A673 (cell line): ENCODE measurements around the gene LRRC10B. TPM values are rescaled to one million over a fixed set of nuclear protein-coding genes. Genes with fewer than 3 reads are reported as not detected.

Experiments
- BruUV-seq: library from RNA; stranded (reverse); fragments of 400-500 nt; replicated peaks from 2 replicates; lab custom pipeline; 2021; lab: Mats Ljungman, UMichigan
- CTCF ChIA-PET: fragments of 300-600 bp; sonication (Branson Sonifier 250); formaldehyde crosslinking; loops from one replicate; lab custom pipeline; 2022; ENCODE audit warnings: antibody characterized with exemption; lab: Charles Lee
- POLR2A ChIA-PET: fragments of 300-600 bp; sonication (Branson Sonifier 250); formaldehyde crosslinking; loops from one replicate; lab custom pipeline; 2022; ENCODE audit warnings: antibody characterized with exemption; ENCODE audit not compliant: low non-redundant PET; lab: Charles Lee
- DNase-seq: peaks from one replicate; pipeline ENCODE4 v3.0.0-alpha.2; 2015; ENCODE audit warnings: low spot score
- H3K27ac ChIP-seq: fragments of 200-600 bp; sonication (generic); 2 replicates; pipeline ENCODE4 v1.5.1; 2016; ENCODE audit warnings: mixed run types, low read depth, mild to moderate bottlenecking, mixed read lengths, antibody characterized with exemption, low read length; ENCODE audit not compliant: poor library complexity, severe bottlenecking
- H3K27me3 ChIP-seq: fragments of 200-600 bp; sonication (generic); replicated peaks from 2 replicates; pipeline ENCODE4 v1.6.1; 2017; ENCODE audit warnings: mixed run types, low read depth, mild to moderate bottlenecking, mixed read lengths, antibody characterized with exemption, low read length; ENCODE audit not compliant: insufficient read depth, poor library complexity
- H3K36me3 ChIP-seq: fragments of 200-600 bp; sonication (generic); 2 replicates; pipeline ENCODE4 v1.6.1; 2016; ENCODE audit warnings: mixed run types, mild to moderate bottlenecking, mixed read lengths, antibody characterized with exemption, low read length; ENCODE audit not compliant: insufficient read depth, poor library complexity, severe bottlenecking
- H3K4me1 ChIP-seq: fragments of 200-600 bp; sonication (generic); 2 replicates; pipeline ENCODE4 v1.6.1; 2017; ENCODE audit warnings: mixed run types, mild to moderate bottlenecking, mixed read lengths, antibody characterized with exemption, low read length; ENCODE audit not compliant: insufficient read depth, poor library complexity, severe bottlenecking
- H3K4me3 ChIP-seq: fragments of 200-600 bp; sonication (generic); 2 replicates; pipeline ENCODE4 v1.5.1; 2016; ENCODE audit warnings: low read depth, mixed run types, mild to moderate bottlenecking, mixed read lengths, low read length; ENCODE audit not compliant: poor library complexity, severe bottlenecking
- H3K9me3 ChIP-seq: fragments of 200-600 bp; sonication (generic); 2 replicates; pipeline ENCODE4 v1.6.1; 2016; ENCODE audit warnings: mixed run types, low read depth, mild to moderate bottlenecking, mixed read lengths, antibody characterized with exemption, low read length; ENCODE audit not compliant: poor library complexity, severe bottlenecking
- EZH2 ChIP-seq: fragments of 200-600 bp; sonication (generic); IDR thresholded peaks from 2 replicates; pipeline ENCODE4 v1.6.1; 2017; ENCODE audit warnings: borderline replicate concordance, low read depth, mild to moderate bottlenecking, mixed read lengths, antibody characterized with exemption, low read length; ENCODE audit not compliant: poor library complexity, severe bottlenecking
- intact Hi-C: fragments of 100-400 bp; cut with micrococcal nuclease; formaldehyde crosslinking; loops from one replicate; pipeline ENCODE4 v1.10.0; 2022; ENCODE audit not compliant: unreplicated experiment
- total RNA-seq: library from RNA; stranded (reverse); gene quantifications from 2 replicates; pipeline ENCODE4 v1.2.3, GENCODE V29; 2021
- TF ChIP-seq, protein P1 (sequence below): fragments of 300-800, 200-600 bp; sonication (generic); conservative IDR thresholded peaks from 2 replicates; pipeline ENCODE4 v1.5.1; 2017; ENCODE audit warnings: low read depth, mild to moderate bottlenecking, antibody characterized with exemption, low read length, moderate library complexity, mixed read lengths

The LRRC10B gene
- total RNA-seq, 1 experiment from 2014 or later: 17.4 TPM

DNA sequence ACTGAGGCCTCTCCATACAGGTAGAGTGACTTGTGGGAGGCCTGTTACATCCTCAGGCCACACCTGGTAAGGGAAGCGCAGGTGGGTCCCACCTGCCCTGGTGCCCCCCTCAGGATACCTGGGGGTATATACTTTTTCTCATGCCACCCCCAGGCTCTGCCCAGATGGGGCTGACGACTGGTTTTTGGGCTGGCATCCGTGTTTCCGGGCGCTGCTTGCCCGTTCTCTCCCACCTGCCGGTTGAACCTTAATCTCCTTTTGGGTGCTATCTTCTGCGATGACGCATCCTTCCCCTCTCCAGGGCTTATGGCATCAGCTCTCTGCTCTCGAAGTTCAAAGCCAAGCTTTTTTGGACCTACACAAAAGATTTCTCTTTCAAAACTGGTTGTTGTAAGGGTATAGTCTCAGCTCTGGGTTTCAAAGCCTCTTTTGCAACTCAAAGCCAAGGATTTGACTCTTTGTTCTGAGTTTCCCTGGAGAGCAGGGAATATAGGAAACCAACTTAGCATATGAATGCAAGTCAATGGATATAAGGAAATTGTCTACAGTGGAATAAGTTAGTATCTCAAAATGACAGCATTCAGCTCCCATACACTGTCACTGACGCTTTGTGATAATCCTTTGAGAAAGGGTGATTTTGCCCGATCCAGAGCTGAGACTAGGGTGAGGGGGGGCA is 8.6 kb upstream of the LRRC10B start:
- Histone ChIP-seq H3K4me3 (no peak overlapping the region), H3K36me3 (no peaks in the 10 kb centered on the region), H3K9me3 (no peaks in the 10 kb centered on the region), H3K4me1 (peaks cover 21% of the 10 kb centered on the region), H3K27ac (peak overlapping the region; percentile 29), H3K27me3 (no peaks in the 10 kb centered on the region)
- DNase-seq: peak; percentile 82
- ChIA-PET CTCF (interaction anchor here (1.2 to 1.8 kb wide), 2 partner anchors 17 to 18 kb away, joined by 4 to 7 read pairs; no protein-coding TSS in a partner anchor), POLR2A (no interaction called here)
- TF ChIP-seq, protein P1, sequence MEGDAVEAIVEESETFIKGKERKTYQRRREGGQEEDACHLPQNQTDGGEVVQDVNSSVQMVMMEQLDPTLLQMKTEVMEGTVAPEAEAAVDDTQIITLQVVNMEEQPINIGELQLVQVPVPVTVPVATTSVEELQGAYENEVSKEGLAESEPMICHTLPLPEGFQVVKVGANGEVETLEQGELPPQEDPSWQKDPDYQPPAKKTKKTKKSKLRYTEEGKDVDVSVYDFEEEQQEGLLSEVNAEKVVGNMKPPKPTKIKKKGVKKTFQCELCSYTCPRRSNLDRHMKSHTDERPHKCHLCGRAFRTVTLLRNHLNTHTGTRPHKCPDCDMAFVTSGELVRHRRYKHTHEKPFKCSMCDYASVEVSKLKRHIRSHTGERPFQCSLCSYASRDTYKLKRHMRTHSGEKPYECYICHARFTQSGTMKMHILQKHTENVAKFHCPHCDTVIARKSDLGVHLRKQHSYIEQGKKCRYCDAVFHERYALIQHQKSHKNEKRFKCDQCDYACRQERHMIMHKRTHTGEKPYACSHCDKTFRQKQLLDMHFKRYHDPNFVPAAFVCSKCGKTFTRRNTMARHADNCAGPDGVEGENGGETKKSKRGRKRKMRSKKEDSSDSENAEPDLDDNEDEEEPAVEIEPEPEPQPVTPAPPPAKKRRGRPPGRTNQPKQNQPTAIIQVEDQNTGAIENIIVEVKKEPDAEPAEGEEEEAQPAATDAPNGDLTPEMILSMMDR: no peak
- no peak for TF ChIP-seq EZH2
- intact Hi-C loops: no loop called here
- BruUV-seq: no TSS peak

DNA sequence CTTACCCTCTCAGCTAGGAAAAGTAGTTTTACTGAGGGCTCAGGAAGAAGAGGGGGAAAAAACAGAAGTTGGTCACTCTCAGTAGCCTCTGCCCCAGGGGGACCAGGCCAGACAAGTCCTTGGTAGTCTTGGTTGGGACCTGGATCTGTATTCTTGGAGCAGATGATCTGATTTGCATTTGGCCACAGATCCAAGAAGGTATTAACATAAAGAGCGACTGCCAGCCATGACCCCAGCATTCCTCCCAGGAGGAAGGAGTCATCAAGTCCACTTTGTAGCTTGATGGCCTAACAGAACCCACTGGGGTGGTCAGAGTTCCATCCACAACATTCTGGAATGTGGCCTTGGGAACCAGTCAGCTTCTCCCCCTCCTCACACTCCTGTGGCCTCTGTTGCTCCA is 6.0 kb upstream of the LRRC10B start:
- peaks cover 44% of the 10 kb centered on the region for H3K4me1 ChIP-seq
- no TSS peak for BruUV-seq
- H3K27me3 ChIP-seq: no peaks in the 10 kb centered on the region
- no peak for DNase-seq
- H3K9me3 ChIP-seq: no peaks in the 10 kb centered on the region
- intact Hi-C loops: no loop called here
- no peak overlapping the region for H3K27ac ChIP-seq
- TF ChIP-seq EZH2: no peak
- TF ChIP-seq, protein P1: no peak
- ChIA-PET POLR2A (no interaction called here), CTCF (interaction anchor here (1.2 kb wide), 1 partner anchor 14 kb away, joined by 3 read pairs; no protein-coding TSS in a partner anchor)
- no peaks in the 10 kb centered on the region for H3K36me3 ChIP-seq
- no peak overlapping the region for H3K4me3 ChIP-seq

DNA sequence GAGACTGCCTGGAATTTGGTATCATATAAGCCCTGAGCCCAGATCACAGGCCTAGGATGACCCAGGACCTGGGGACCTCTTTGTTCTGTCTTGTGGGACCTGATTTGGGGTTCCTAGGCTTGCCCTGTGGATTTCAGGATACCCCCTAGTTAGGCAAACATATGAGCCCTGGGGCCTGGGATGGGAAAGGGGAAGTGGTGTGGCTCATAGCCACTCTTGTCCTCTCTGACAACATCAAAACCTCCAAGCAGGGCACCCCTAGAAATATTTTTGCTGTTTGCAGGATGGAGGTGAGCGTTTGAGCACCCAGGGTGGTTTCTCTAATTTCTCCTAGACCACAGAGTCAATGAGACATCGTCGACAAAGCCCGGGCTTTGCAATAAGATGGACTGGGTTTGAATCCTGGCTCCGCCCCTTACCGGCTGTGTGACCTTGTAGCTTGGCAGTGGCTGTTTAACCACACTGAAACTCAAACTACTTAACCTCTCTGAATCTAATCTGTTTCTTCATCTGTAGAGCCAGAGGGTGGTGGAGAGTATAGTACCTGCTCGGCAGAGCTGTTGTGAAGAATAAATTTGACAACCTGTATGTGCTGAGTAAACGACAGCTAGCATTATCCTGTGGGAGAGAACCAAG is 5.3 kb upstream of the LRRC10B start:
- no TSS peak for BruUV-seq
- H3K27me3 ChIP-seq: no peaks in the 10 kb centered on the region
- intact Hi-C loops: no loop called here

More for the DNA sequence above, 5.3 kb upstream of the LRRC10B start:
- CTCF ChIA-PET: no interaction called here
- Histone ChIP-seq H3K36me3 (no peaks in the 10 kb centered on the region), H3K27ac (no peak overlapping the region), H3K4me3 (no peak overlapping the region), H3K4me1 (peaks cover 51% of the 10 kb centered on the region), H3K9me3 (no peaks in the 10 kb centered on the region)
- POLR2A ChIA-PET: no interaction called here
- no peak for TF ChIP-seq EZH2
- TF ChIP-seq, protein P1: no peak
- DNase-seq: no peak
